ENCODE data around the gene TUBA1C.

Gene TUBA1C

GRCh38 chr12:49223122-49223521 is 41.8 kb upstream of the TUBA1C start:
- Histone ChIP-seq H3K27ac (ENCODE audit: low read depth, low read length) (no peak overlapping the region), H3K4me1 (ENCODE audit: control insufficient read depth, low read length) (peaks cover 5% of the 10 kb centered on the region), H3K79me2 (ENCODE audit: control insufficient read depth, low read length) (no peaks in the 10 kb centered on the region), H3K4me3 (ENCODE audit: low read length) (no peak overlapping the region), H3F3A (ENCODE audit: control insufficient read depth, insufficient read depth) (no peaks in the 10 kb centered on the region), H4K20me1 (ENCODE audit: control insufficient read depth, insufficient read depth, low read depth, low read length) (no peaks in the 10 kb centered on the region), H3K9me2 (replicated peaks; ENCODE audit: control insufficient read depth, low read length) (no peaks in the 10 kb centered on the region), H3K4me2 (ENCODE audit: low read length) (no peak overlapping the region), H3K9me3 (ENCODE audit: control insufficient read depth, insufficient read depth, low read length) (no peaks in the 10 kb centered on the region), H3K27me3 (ENCODE audit: control insufficient read depth, low read length) (no peaks in the 10 kb centered on the region), H3K36me3 (ENCODE audit: control insufficient read depth, low read length) (no peaks in the 10 kb centered on the region)
- TF ChIP-seq EZH2phosphoT487 (IDR thresholded peaks at IDR 0.05; ENCODE audit: borderline replicate concordance, low read length): no peak
- TF ChIP-seq, protein P1, sequence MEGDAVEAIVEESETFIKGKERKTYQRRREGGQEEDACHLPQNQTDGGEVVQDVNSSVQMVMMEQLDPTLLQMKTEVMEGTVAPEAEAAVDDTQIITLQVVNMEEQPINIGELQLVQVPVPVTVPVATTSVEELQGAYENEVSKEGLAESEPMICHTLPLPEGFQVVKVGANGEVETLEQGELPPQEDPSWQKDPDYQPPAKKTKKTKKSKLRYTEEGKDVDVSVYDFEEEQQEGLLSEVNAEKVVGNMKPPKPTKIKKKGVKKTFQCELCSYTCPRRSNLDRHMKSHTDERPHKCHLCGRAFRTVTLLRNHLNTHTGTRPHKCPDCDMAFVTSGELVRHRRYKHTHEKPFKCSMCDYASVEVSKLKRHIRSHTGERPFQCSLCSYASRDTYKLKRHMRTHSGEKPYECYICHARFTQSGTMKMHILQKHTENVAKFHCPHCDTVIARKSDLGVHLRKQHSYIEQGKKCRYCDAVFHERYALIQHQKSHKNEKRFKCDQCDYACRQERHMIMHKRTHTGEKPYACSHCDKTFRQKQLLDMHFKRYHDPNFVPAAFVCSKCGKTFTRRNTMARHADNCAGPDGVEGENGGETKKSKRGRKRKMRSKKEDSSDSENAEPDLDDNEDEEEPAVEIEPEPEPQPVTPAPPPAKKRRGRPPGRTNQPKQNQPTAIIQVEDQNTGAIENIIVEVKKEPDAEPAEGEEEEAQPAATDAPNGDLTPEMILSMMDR (IDR thresholded peaks at IDR 0.05; ENCODE audit: low read depth, low read length, poor library complexity, severe bottlenecking): no peak

- H3K9me2 ChIP-seq (replicated peaks; ENCODE audit: control insufficient read depth, low read length): no peaks in the 10 kb centered on the region
- no peaks in the 10 kb centered on the region for H3K9me3 ChIP-seq (ENCODE audit: control insufficient read depth, insufficient read depth, low read length)
- peaks cover 5% of the 10 kb centered on the region for H3K4me1 ChIP-seq (ENCODE audit: control insufficient read depth, low read length)
- H3K27me3 ChIP-seq (ENCODE audit: control insufficient read depth, low read length): no peaks in the 10 kb centered on the region
- no peak overlapping the region for H3K4me2 ChIP-seq (ENCODE audit: low read length)
- TF ChIP-seq EZH2phosphoT487 (IDR thresholded peaks at IDR 0.05; ENCODE audit: borderline replicate concordance, low read length): no peak
- TF ChIP-seq, protein P1 (IDR thresholded peaks at IDR 0.05; ENCODE audit: low read depth, low read length, poor library complexity, severe bottlenecking): no peak
- H3K27ac ChIP-seq (ENCODE audit: low read depth, low read length): no peak overlapping the region
- H4K20me1 ChIP-seq (ENCODE audit: control insufficient read depth, insufficient read depth, low read depth, low read length): no peaks in the 10 kb centered on the region
- no peaks in the 10 kb centered on the region for H3K36me3 ChIP-seq (ENCODE audit: control insufficient read depth, low read length)
- no peak overlapping the region for H3K4me3 ChIP-seq (ENCODE audit: low read length)
- no peaks in the 10 kb centered on the region for H3F3A ChIP-seq (ENCODE audit: control insufficient read depth, insufficient read depth)
- H3K79me2 ChIP-seq (ENCODE audit: control insufficient read depth, low read length): no peaks in the 10 kb centered on the region
Observed at GRCh38 chr12:49223590-49224369, 41.1 kb upstream of the TUBA1C start.

DNA sequence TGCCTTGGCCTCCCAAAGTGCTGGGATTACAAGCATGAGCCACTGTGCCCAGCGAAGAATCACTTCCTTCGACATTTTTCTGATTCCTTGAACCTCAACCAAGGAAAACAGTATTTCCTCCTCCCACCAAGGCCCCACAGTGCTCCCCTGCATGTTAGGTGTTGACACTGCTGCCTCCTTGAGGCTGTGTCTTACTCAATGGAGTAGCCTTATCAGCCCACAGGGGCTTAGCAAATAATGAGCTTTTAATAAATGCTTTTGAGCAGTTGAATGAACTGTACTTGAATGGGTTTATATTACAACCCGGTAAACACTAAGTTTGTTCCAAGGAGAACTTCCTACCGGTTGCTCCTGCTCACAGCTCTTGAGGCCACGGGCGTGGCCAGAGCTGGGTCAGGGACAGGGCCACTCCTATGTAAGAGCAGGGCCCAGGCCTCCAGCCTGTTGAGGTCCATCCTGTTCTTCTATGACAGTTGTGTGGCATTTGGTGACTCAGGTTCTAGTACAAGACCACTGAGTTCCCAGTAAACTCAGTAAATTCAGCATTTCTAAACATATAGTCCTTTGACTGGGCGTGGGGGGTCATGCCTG is 39.2 kb upstream of the TUBA1C start:
- Histone ChIP-seq H3F3A (ENCODE audit: control insufficient read depth, insufficient read depth) (no peaks in the 10 kb centered on the region), H4K20me1 (ENCODE audit: control insufficient read depth, insufficient read depth, low read depth, low read length) (no peaks in the 10 kb centered on the region), H3K27me3 (ENCODE audit: control insufficient read depth, low read length) (no peaks in the 10 kb centered on the region), H3K4me3 (ENCODE audit: low read length) (no peak overlapping the region), H3K9me2 (replicated peaks; ENCODE audit: control insufficient read depth, low read length) (no peaks in the 10 kb centered on the region), H3K4me2 (ENCODE audit: low read length) (no peak overlapping the region), H3K79me2 (ENCODE audit: control insufficient read depth, low read length) (no peaks in the 10 kb centered on the region), H3K36me3 (ENCODE audit: control insufficient read depth, low read length) (no peaks in the 10 kb centered on the region), H3K27ac (ENCODE audit: low read depth, low read length) (no peak overlapping the region), H3K9me3 (ENCODE audit: control insufficient read depth, insufficient read depth, low read length) (no peaks in the 10 kb centered on the region), H3K4me1 (ENCODE audit: control insufficient read depth, low read length) (peaks cover 5% of the 10 kb centered on the region)
- TF ChIP-seq, protein P1 (IDR thresholded peaks at IDR 0.05; ENCODE audit: low read depth, low read length, poor library complexity, severe bottlenecking): no peak
- TF ChIP-seq EZH2phosphoT487 (IDR thresholded peaks at IDR 0.05; ENCODE audit: borderline replicate concordance, low read length): no peak
